Astrocyte (in vitro differentiated cells and primary cell): Measurements from ENCODE around the gene DLGAP4. TPM values are rescaled to one million over a fixed set of nuclear protein-coding genes. Genes with fewer than 3 reads are reported as not detected.

Source experiments
- DNase-seq: peaks from one replicate; pipeline ENCODE4 v3.0.0-alpha.2; 2010; ENCODE audit warnings: low read depth
- FAIRE-seq: peaks from 2 replicates; lab custom pipeline; 2011; peaks lifted over from hg19 to GRCh38; lab: Jason Lieb, UNC
- H2AFZ ChIP-seq: 2 replicates; pipeline ENCODE4 v1.6.0; 2012; ENCODE audit warnings: low read depth, low read length, inconsistent platforms
- H3K27ac ChIP-seq: 2 replicates; pipeline ENCODE4 v1.5.1; 2011; ENCODE audit warnings: low read depth, low read length, inconsistent platforms
- H3K27me3 ChIP-seq: 2 replicates; pipeline ENCODE4 v1.6.0; 2011; ENCODE audit warnings: low read length, inconsistent platforms; ENCODE audit not compliant: insufficient read depth
- H3K36me3 ChIP-seq: 2 replicates; pipeline ENCODE4 v1.5.1; 2011; ENCODE audit warnings: low read length, inconsistent platforms; ENCODE audit not compliant: insufficient read depth
- H3K4me1 ChIP-seq: 2 replicates; pipeline ENCODE4 v1.5.1; 2011; ENCODE audit warnings: low read length, inconsistent platforms; ENCODE audit not compliant: insufficient read depth
- H3K4me2 ChIP-seq: 2 replicates; pipeline ENCODE4 v1.6.0; 2012; ENCODE audit warnings: low read length, inconsistent platforms
- H3K4me3 ChIP-seq: 2 replicates; pipeline ENCODE4 v1.5.1; 2011; ENCODE audit warnings: low read depth, mild to moderate bottlenecking, low read length, inconsistent platforms; ENCODE audit not compliant: insufficient read depth
- H3K79me2 ChIP-seq: 2 replicates; pipeline ENCODE4 v1.6.0; 2012; ENCODE audit warnings: mild to moderate bottlenecking, low read length, inconsistent platforms; ENCODE audit not compliant: insufficient read depth
- H3K9ac ChIP-seq: 2 replicates; pipeline ENCODE4 v1.6.0; 2012; ENCODE audit warnings: mild to moderate bottlenecking, low read length, inconsistent platforms
- H3K9me3 ChIP-seq: 2 replicates; pipeline ENCODE4 v1.5.1; 2012; ENCODE audit warnings: low read depth, mild to moderate bottlenecking, low read length, inconsistent platforms; ENCODE audit not compliant: insufficient read depth
- H4K20me1 ChIP-seq: 2 replicates; pipeline ENCODE4 v1.6.0; 2012; ENCODE audit warnings: low read length, inconsistent platforms; ENCODE audit not compliant: insufficient read depth
- H3K27ac Mint-ChIP-seq: one replicate; pipeline ENCODE4 v1.8.0; 2021; ENCODE audit warnings: mild to moderate bottlenecking, mixed read lengths; ENCODE audit not compliant: unreplicated experiment
- H3K27me3 Mint-ChIP-seq: one replicate; pipeline ENCODE4 v1.8.0; 2021; ENCODE audit warnings: low read depth, mixed read lengths; ENCODE audit not compliant: unreplicated experiment
- H3K36me3 Mint-ChIP-seq: one replicate; pipeline ENCODE4 v1.8.0; 2021; ENCODE audit warnings: low read depth, mixed read lengths; ENCODE audit not compliant: unreplicated experiment
- H3K4me1 Mint-ChIP-seq: one replicate; pipeline ENCODE4 v1.8.0; 2021; ENCODE audit warnings: low read depth, mixed read lengths; ENCODE audit not compliant: unreplicated experiment
- H3K4me3 Mint-ChIP-seq: one replicate; pipeline ENCODE4 v1.8.0; 2021; ENCODE audit warnings: mild to moderate bottlenecking, moderate library complexity, mixed read lengths; ENCODE audit not compliant: unreplicated experiment
- H3K9me3 Mint-ChIP-seq: one replicate; pipeline ENCODE4 v1.8.0; 2021; ENCODE audit warnings: mild to moderate bottlenecking, mixed read lengths; ENCODE audit not compliant: unreplicated experiment
- EZH2 ChIP-seq: IDR thresholded peaks from 2 replicates; pipeline ENCODE4 v1.6.1; 2012; ENCODE audit warnings: mild to moderate bottlenecking, low read length, inconsistent platforms; ENCODE audit not compliant: insufficient read depth
- total RNA-seq: library from RNA; stranded (reverse); gene quantifications from 2 replicates; pipeline ENCODE4 v1.2.1, GENCODE V29; 2021
- TF ChIP-seq, protein P1 (sequence below): IDR thresholded peaks from 2 replicates; pipeline ENCODE4 v1.5.1; 2011; ENCODE audit warnings: low read depth, mild to moderate bottlenecking, inconsistent platforms, low read length, moderate library complexity; ENCODE audit not compliant: insufficient read depth

The DLGAP4 gene
- total RNA-seq, 1 donor from 2014 or later = 135 TPM

GRCh38 chr20:36400909-36401735, 95.0 kb downstream of the DLGAP4 start:
- Histone ChIP-seq H4K20me1 (no peaks in the 10 kb centered on the region), H3K4me1 (no peaks in the 10 kb centered on the region), H3K36me3 (no peaks in the 10 kb centered on the region), H3K9me3 (no peaks in the 10 kb centered on the region), H3K27ac (no peak overlapping the region), H3K27me3 (peaks cover 38% of the 10 kb centered on the region), H3K4me2 (no peak overlapping the region), H3K4me3 (no peak overlapping the region), H3K9ac (no peak overlapping the region), H2AFZ (no peak overlapping the region), H3K79me2 (no peaks in the 10 kb centered on the region)
- FAIRE-seq (no peak), DNase-seq (no peak)
- Mint-ChIP-seq H3K9me3 (no peaks in the 10 kb centered on the region), H3K27ac (no peak overlapping the region), H3K27me3 (peaks cover 25% of the 10 kb centered on the region), H3K4me1 (peaks cover 3% of the 10 kb centered on the region), H3K4me3 (no peak overlapping the region), H3K36me3 (no peaks in the 10 kb centered on the region)
- TF ChIP-seq EZH2 = no peak
- TF ChIP-seq, protein P1, sequence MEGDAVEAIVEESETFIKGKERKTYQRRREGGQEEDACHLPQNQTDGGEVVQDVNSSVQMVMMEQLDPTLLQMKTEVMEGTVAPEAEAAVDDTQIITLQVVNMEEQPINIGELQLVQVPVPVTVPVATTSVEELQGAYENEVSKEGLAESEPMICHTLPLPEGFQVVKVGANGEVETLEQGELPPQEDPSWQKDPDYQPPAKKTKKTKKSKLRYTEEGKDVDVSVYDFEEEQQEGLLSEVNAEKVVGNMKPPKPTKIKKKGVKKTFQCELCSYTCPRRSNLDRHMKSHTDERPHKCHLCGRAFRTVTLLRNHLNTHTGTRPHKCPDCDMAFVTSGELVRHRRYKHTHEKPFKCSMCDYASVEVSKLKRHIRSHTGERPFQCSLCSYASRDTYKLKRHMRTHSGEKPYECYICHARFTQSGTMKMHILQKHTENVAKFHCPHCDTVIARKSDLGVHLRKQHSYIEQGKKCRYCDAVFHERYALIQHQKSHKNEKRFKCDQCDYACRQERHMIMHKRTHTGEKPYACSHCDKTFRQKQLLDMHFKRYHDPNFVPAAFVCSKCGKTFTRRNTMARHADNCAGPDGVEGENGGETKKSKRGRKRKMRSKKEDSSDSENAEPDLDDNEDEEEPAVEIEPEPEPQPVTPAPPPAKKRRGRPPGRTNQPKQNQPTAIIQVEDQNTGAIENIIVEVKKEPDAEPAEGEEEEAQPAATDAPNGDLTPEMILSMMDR = no peak

DNA sequence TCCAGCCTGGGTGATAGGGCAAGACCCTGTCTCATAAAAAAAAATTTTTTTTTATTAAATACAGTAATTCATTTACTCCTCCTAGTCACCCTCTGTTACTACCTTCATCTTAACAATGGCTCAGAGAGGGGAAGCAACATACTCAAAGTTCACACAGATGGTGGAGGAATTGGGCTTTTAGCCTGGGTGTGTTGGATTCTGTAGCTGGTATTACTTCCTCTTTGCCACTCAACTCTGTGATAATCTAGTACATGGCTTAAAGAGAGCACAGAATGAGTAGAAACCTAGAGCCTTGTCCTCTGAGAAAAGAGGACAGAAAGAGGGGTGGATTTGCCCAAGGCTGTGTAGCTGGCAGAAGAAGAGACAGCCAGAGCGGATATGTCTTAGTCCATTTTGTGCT, 96.6 kb downstream of the DLGAP4 start:
- H3K4me2 ChIP-seq = no peak overlapping the region
- Mint-ChIP-seq H3K27me3 (peaks cover 25% of the 10 kb centered on the region), H3K27ac (no peak overlapping the region), H3K9me3 (no peaks in the 10 kb centered on the region), H3K36me3 (no peaks in the 10 kb centered on the region), H3K4me1 (peaks cover 10% of the 10 kb centered on the region), H3K4me3 (no peak overlapping the region)
- peaks cover 2% of the 10 kb centered on the region for H3K4me1 ChIP-seq
- no peak overlapping the region for H3K27ac ChIP-seq
- H4K20me1 ChIP-seq = no peaks in the 10 kb centered on the region
- no peak overlapping the region for H2AFZ ChIP-seq
- DNase-seq (no peak), FAIRE-seq (no peak)
- peaks cover 38% of the 10 kb centered on the region for H3K27me3 ChIP-seq
- no peaks in the 10 kb centered on the region for H3K79me2 ChIP-seq
- no peak overlapping the region for H3K9ac ChIP-seq
- H3K36me3 ChIP-seq = no peaks in the 10 kb centered on the region
- TF ChIP-seq EZH2 = no peak
- TF ChIP-seq, protein P1 = no peak
- H3K4me3 ChIP-seq = no peak overlapping the region
- no peaks in the 10 kb centered on the region for H3K9me3 ChIP-seq

- H3K27me3 Mint-ChIP-seq = peaks cover 25% of the 10 kb centered on the region
- FAIRE-seq (no peak), DNase-seq (no peak)
- Histone ChIP-seq H3K4me1 (peaks cover 2% of the 10 kb centered on the region), H3K9me3 (no peaks in the 10 kb centered on the region), H2AFZ (no peak overlapping the region), H3K9ac (no peak overlapping the region), H4K20me1 (no peaks in the 10 kb centered on the region), H3K4me3 (no peak overlapping the region), H3K36me3 (no peaks in the 10 kb centered on the region), H3K79me2 (no peaks in the 10 kb centered on the region), H3K27me3 (peaks cover 33% of the 10 kb centered on the region), H3K27ac (no peak overlapping the region), H3K4me2 (no peak overlapping the region)
- no peak overlapping the region for H3K27ac Mint-ChIP-seq
- H3K4me1 Mint-ChIP-seq = peaks cover 11% of the 10 kb centered on the region
- no peak overlapping the region for H3K4me3 Mint-ChIP-seq
- H3K36me3 Mint-ChIP-seq = no peaks in the 10 kb centered on the region
- no peak for TF ChIP-seq EZH2
- TF ChIP-seq, protein P1 = no peak
- no peaks in the 10 kb centered on the region for H3K9me3 Mint-ChIP-seq
Observed at GRCh38 chr20:36404435-36404978, 98.4 kb downstream of the DLGAP4 start.
